CD14-positive monocyte (primary cell): Measurements from ENCODE around the gene KRTCAP3. TPM values are rescaled to one million over a fixed set of nuclear protein-coding genes. Genes with fewer than 3 reads are reported as not detected.

Experiments used
- DNase-seq, 3 donors: peaks; one replicate each; pipeline ENCODE4 v3.0.0-alpha.2; 2011 to 2022
- H2AFZ ChIP-seq: 2 replicates; pipeline ENCODE4 v1.6.0; 2012; ENCODE audit warnings: mild to moderate bottlenecking, low read depth, low read length, inconsistent platforms; ENCODE audit not compliant: insufficient read depth, poor library complexity, severe bottlenecking
- H3K27ac ChIP-seq, 2 donors: 1 replicate in 1 of 2; 2 replicates in 1 of 2; pipeline ENCODE4 v1.5.1; 2012 to 2013; ENCODE audit warnings: low read length in 2 of 2, control low read depth in 1 of 2, inconsistent platforms in 1 of 2, low read depth in 1 of 2, mild to moderate bottlenecking in 1 of 2
- H3K27me3 ChIP-seq, 2 donors: one replicate each; pipeline versions ENCODE4 v1.6.0 to v1.6.1; 2011 to 2013; ENCODE audit warnings: low read length in 2 of 2; ENCODE audit not compliant: control insufficient read depth in 2 of 2, insufficient read depth in 2 of 2
- H3K36me3 ChIP-seq, 2 donors: replicated peaks in 1 of 2; 1 replicate in 1 of 2; 2 replicates in 1 of 2; pipeline versions ENCODE4 v1.5.1 to v1.6.1; 2012 to 2013; ENCODE audit warnings: low read length in 2 of 2, control low read depth in 1 of 2, inconsistent platforms in 1 of 2, mild to moderate bottlenecking in 1 of 2; ENCODE audit not compliant: insufficient read depth in 2 of 2, control insufficient read depth in 1 of 2
- H3K4me1 ChIP-seq, 2 donors: 1 replicate in 1 of 2; 2 replicates in 1 of 2; pipeline versions ENCODE4 v1.5.1 to v1.6.1; 2012 to 2013; ENCODE audit warnings: low read length in 2 of 2, control low read depth in 1 of 2, inconsistent platforms in 1 of 2, mild to moderate bottlenecking in 1 of 2, moderate library complexity in 1 of 2; ENCODE audit not compliant: insufficient read depth in 2 of 2, control insufficient read depth in 1 of 2
- H3K4me2 ChIP-seq: replicated peaks from 2 replicates; pipeline ENCODE3; 2012; ENCODE audit warnings: low read length, moderate library complexity, mild to moderate bottlenecking; ENCODE audit not compliant: poor library complexity, severe bottlenecking; ENCODE audit errors: extremely low read depth
- H3K4me3 ChIP-seq, 3 experiments: fragments of 200-600 bp in 1 of 3; sonication (generic) in 1 of 3; replicated peaks in 1 of 3; 1 replicate in 2 of 3; 2 replicates in 1 of 3; pipeline ENCODE4 v1.5.1; 2011 to 2013; ENCODE audit warnings: low read length in 3 of 3, mild to moderate bottlenecking in 3 of 3, control low read depth in 2 of 3, low read depth in 2 of 3, inconsistent platforms in 1 of 3, moderate library complexity in 1 of 3
- H3K79me2 ChIP-seq: 2 replicates; pipeline ENCODE4 v1.6.0; 2012; ENCODE audit warnings: mild to moderate bottlenecking, control low read depth, inconsistent platforms, low read length, moderate library complexity; ENCODE audit not compliant: insufficient read depth
- H3K9ac ChIP-seq: 2 replicates; pipeline ENCODE4 v1.6.0; 2017; ENCODE audit warnings: low read length, mild to moderate bottlenecking; ENCODE audit not compliant: insufficient read depth, poor library complexity, severe bottlenecking
- H3K9me3 ChIP-seq, 2 donors: replicated peaks in 1 of 2; 1 replicate in 1 of 2; 2 replicates in 1 of 2; pipeline versions ENCODE4 v1.5.1 to v1.6.1; 2012 to 2013; ENCODE audit warnings: low read length in 2 of 2, control low read depth in 1 of 2; ENCODE audit not compliant: control insufficient read depth in 1 of 2, insufficient read depth in 1 of 2
- H4K20me1 ChIP-seq: 2 replicates; pipeline ENCODE4 v1.6.0; 2012; ENCODE audit warnings: mild to moderate bottlenecking, low read length, control low read depth, moderate library complexity; ENCODE audit not compliant: insufficient read depth
- H3K27ac Mint-ChIP-seq, 7 donors: one replicate each; pipeline ENCODE4 v1.8.0; 2020; ENCODE audit warnings: mild to moderate bottlenecking in 7 of 7, mixed read lengths in 7 of 7, moderate library complexity in 6 of 7, inconsistent platforms in 2 of 7
- H3K27me3 Mint-ChIP-seq, 3 donors: one replicate each; pipeline ENCODE4 v1.8.0; 2021 to 2022; ENCODE audit warnings: low read depth in 3 of 3, mild to moderate bottlenecking in 3 of 3, mixed read lengths in 3 of 3, moderate library complexity in 3 of 3, inconsistent platforms in 1 of 3
- H3K36me3 Mint-ChIP-seq, 2 donors: one replicate each; pipeline ENCODE4 v1.8.0; 2020; ENCODE audit warnings: mixed read lengths in 2 of 2, inconsistent platforms in 1 of 2, mild to moderate bottlenecking in 1 of 2
- H3K4me1 Mint-ChIP-seq: one replicate; pipeline ENCODE4 v1.8.0; 2020; ENCODE audit warnings: mild to moderate bottlenecking, mixed read lengths
- H3K4me3 Mint-ChIP-seq, 2 donors: one replicate each; pipeline ENCODE4 v1.8.0; 2020; ENCODE audit warnings: mild to moderate bottlenecking in 2 of 2, mixed read lengths in 2 of 2, moderate library complexity in 1 of 2
- H3K9me3 Mint-ChIP-seq, 7 donors: one replicate each; pipeline ENCODE4 v1.8.0; 2020 to 2022; ENCODE audit warnings: mixed read lengths in 7 of 7, mild to moderate bottlenecking in 6 of 7, moderate library complexity in 6 of 7, inconsistent platforms in 2 of 7
- WGBS: methylation state at CpG from one replicate; pipeline ENCODE4 v1.1.5; 2013; ENCODE audit warnings: missing lambda C conversion rate; ENCODE audit not compliant: insufficient coverage; 5-methylcytosine and 5-hydroxymethylcytosine counted together
- intact Hi-C, 2 donors: fragments of 100-400 bp; cut with micrococcal nuclease; formaldehyde crosslinking; loops; one replicate each; pipeline versions ENCODE4 v1.15.0 to v1.15.1; 2023
- polyA plus RNA-seq, 3 donors: library from polyadenylated mRNA; depleted of rRNA in 1 of 3; unstranded in 2 of 3; stranded (reverse) in 1 of 3; fragments of 300-500 nt in 2 of 3; fragments of >200 nt in 1 of 3; fragmentation: Illumina TruSeq in 2 of 3; gene quantifications; 1 replicate in 2 of 3; 2 replicates in 1 of 3; pipeline ENCODE4 v1.2.3, GENCODE V29; 2012 to 2021
- TF ChIP-seq, protein P1 (sequence below): fragments of 200-600 bp; IDR thresholded peaks from one replicate; pipeline ENCODE4 v1.8.0; 2022; ENCODE audit warnings: antibody characterized with exemption, mild to moderate bottlenecking

KRTCAP3 gene
- polyA plus RNA-seq, 3 donors, result 2.5 TPM; not detected in 2

DNA sequence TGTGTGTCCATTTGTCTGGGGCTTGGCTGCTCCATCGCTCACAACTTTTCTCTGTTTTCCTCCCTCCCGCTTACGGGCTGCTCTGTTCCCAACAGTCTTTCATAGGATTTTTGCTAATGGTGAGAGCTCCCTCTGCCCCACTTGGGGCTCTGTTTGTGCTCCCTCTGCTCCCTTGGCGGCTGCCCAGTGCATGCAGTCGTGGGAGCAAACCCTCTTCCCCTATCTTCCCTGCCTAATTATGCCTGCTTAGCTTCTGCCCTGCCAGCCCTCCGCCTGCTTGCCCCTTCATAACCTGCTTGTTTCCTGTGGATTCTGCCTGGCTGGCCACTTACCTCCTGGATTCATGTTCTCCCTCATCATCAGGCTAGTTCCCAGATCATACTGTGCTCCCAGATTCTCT is 6.6 kb upstream of the KRTCAP3 start:
- Mint-ChIP-seq H3K27ac (peak overlapping the region in 2 of 7 donors; percentile 12 to 43), H3K36me3 (peaks cover 75 to 90% of the 10 kb centered on the region in 2 donors)

DNA sequence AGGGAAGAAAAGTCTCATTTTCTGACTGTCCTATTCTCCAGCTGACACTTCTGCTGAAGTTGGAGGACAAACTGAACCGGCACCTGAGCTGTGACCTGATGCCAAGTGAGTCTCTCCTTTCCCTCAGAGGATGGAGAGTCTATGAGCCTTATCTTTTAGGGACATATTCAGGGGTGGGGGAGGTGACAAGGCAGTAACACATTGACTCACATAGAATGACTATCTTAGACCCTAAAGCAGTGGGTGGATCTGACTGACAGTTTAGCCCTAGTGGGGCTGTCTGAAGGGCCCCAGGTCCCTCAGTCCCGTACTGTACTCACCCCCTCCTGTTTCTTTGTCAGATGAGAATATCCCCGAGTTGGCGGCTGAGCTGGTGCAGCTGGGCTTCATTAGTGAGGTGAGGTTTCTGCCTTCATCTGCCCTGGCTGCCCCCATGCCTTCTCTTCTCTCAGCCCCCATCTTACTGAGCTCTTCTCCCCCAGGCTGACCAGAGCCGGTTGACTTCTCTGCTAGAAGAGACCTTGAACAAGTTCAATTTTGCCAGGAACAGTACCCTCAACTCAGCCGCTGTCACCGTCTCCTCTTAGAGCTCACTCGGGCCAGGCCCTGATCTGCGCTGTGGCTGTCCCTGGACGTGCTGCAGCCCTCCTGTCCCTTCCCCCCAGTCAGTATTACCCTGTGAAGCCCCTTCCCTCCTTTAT is 805 bp upstream of the KRTCAP3 start:
- Mint-ChIP-seq H3K4me1 (peaks cover 4% of the 10 kb centered on the region), H3K27me3 (no peaks in the 10 kb centered on the region), H3K27ac (peak overlapping the region in 2 of 7 donors; percentile 0 to 36), H3K36me3 (peaks cover 65 to 85% of the 10 kb centered on the region in 2 donors), H3K9me3 (peaks cover 0 to 2% (median 0%) of the 10 kb centered on the region in 7 donors), H3K4me3 (no peak overlapping the region)
- no peak for DNase-seq
- H4K20me1 ChIP-seq, result peaks cover 9% of the 10 kb centered on the region
- TF ChIP-seq, protein P1, sequence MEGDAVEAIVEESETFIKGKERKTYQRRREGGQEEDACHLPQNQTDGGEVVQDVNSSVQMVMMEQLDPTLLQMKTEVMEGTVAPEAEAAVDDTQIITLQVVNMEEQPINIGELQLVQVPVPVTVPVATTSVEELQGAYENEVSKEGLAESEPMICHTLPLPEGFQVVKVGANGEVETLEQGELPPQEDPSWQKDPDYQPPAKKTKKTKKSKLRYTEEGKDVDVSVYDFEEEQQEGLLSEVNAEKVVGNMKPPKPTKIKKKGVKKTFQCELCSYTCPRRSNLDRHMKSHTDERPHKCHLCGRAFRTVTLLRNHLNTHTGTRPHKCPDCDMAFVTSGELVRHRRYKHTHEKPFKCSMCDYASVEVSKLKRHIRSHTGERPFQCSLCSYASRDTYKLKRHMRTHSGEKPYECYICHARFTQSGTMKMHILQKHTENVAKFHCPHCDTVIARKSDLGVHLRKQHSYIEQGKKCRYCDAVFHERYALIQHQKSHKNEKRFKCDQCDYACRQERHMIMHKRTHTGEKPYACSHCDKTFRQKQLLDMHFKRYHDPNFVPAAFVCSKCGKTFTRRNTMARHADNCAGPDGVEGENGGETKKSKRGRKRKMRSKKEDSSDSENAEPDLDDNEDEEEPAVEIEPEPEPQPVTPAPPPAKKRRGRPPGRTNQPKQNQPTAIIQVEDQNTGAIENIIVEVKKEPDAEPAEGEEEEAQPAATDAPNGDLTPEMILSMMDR, result no peak
- H3K4me1 ChIP-seq, result no peaks in the 10 kb centered on the region
- peaks cover 55 to 73% of the 10 kb centered on the region in 2 donors for H3K36me3 ChIP-seq
- H3K4me2 ChIP-seq, result no peak overlapping the region
- H3K27ac ChIP-seq, result no peak overlapping the region
- H3K27me3 ChIP-seq, result no peaks in the 10 kb centered on the region
- no peak overlapping the region for H3K4me3 ChIP-seq
- H3K79me2 ChIP-seq, result no peaks in the 10 kb centered on the region
- no peak overlapping the region for H3K9ac ChIP-seq
- intact Hi-C loops, result no loop called here
- no peak overlapping the region for H2AFZ ChIP-seq
- no peaks in the 10 kb centered on the region for H3K9me3 ChIP-seq
- 94% methylated on average over 2 of the region's 10 CpGs for WGBS

More for the DNA sequence above, 6.6 kb upstream of the KRTCAP3 start:
- peaks cover 73 to 83% of the 10 kb centered on the region in 2 donors for H3K36me3 ChIP-seq
- peaks cover 63% of the 10 kb centered on the region for H4K20me1 ChIP-seq
- H3K4me1 ChIP-seq, result peaks cover under 1 to 3% of the 10 kb centered on the region in 2 donors
- DNase-seq, result no peak
- Mint-ChIP-seq H3K4me3 (no peak overlapping the region), H3K9me3 (peaks cover 0 to 2% (median 0%) of the 10 kb centered on the region in 7 donors), H3K27me3 (no peaks in the 10 kb centered on the region), H3K4me1 (peaks cover 6% of the 10 kb centered on the region)
- TF ChIP-seq, protein P1, result no peak
- intact Hi-C loops, result no loop called here
- no peak overlapping the region for H3K9ac ChIP-seq
- H2AFZ ChIP-seq, result no peak overlapping the region
- H3K27ac ChIP-seq, result peak overlapping the region in 1 of 2 donors; percentile 20
- WGBS, result 97% methylated on average over 6 of the region's 6 CpGs
- H3K4me2 ChIP-seq, result no peak overlapping the region
- H3K79me2 ChIP-seq, result peaks cover 31% of the 10 kb centered on the region
- H3K27me3 ChIP-seq, result no peaks in the 10 kb centered on the region
- no peak overlapping the region for H3K4me3 ChIP-seq
- H3K9me3 ChIP-seq, result no peaks in the 10 kb centered on the region
